DND-41 (cell line): ENCODE data around the gene TAF10.

Experiments used
- ATAC-seq: fragments of 200-7000 bp; cut with Tn5 transposase; 3 replicates; pipeline ENCODE4 v1.9.1; 2021; ENCODE audit warnings: low read depth; ENCODE audit not compliant: insufficient read depth
- DNase-seq: peaks from one replicate; pipeline ENCODE4 v3.0.0-alpha.2; 2020
- H2AFZ ChIP-seq: 2 replicates; pipeline ENCODE4 v1.6.0; 2012; ENCODE audit warnings: low read depth, low read length
- H3K27ac ChIP-seq: 2 replicates; pipeline ENCODE4 v1.5.1; 2012; ENCODE audit warnings: low read length, inconsistent platforms
- H3K27me3 ChIP-seq: fragments of 200-600 bp; sonication (generic); 2 replicates; pipeline ENCODE4 v1.6.0; 2012; ENCODE audit warnings: low read length, mild to moderate bottlenecking, inconsistent platforms; ENCODE audit not compliant: insufficient read depth, poor library complexity
- H3K36me3 ChIP-seq: 2 replicates; pipeline ENCODE4 v1.5.1; 2012; ENCODE audit warnings: low read length, inconsistent platforms; ENCODE audit not compliant: insufficient read depth
- H3K4me1 ChIP-seq: 2 replicates; pipeline ENCODE4 v1.5.1; 2012; ENCODE audit warnings: mild to moderate bottlenecking, low read length; ENCODE audit not compliant: insufficient read depth
- H3K4me2 ChIP-seq: 2 replicates; pipeline ENCODE4 v1.6.0; 2012; ENCODE audit warnings: mild to moderate bottlenecking, moderate library complexity, low read length, inconsistent platforms; ENCODE audit not compliant: insufficient read depth
- H3K4me3 ChIP-seq, 2 experiments: fragments of 200-600 bp in 1 of 2; shearing (Covaris generic) in 1 of 2; 2 replicates each; pipeline ENCODE4 v1.5.1; 2012 to 2016; ENCODE audit warnings: inconsistent platforms in 2 of 2, low read length in 2 of 2, mild to moderate bottlenecking in 2 of 2, low read depth in 1 of 2, moderate library complexity in 1 of 2
- H3K79me2 ChIP-seq: 2 replicates; pipeline ENCODE4 v1.6.0; 2012; ENCODE audit warnings: low read length, inconsistent platforms; ENCODE audit not compliant: insufficient read depth
- H3K9ac ChIP-seq: 2 replicates; pipeline ENCODE4 v1.6.0; 2012; ENCODE audit warnings: low read depth, mild to moderate bottlenecking, inconsistent platforms, low read length, moderate library complexity
- H3K9me3 ChIP-seq: 2 replicates; pipeline ENCODE4 v1.5.1; 2012; ENCODE audit warnings: low read length, moderate library complexity, mild to moderate bottlenecking, inconsistent platforms; ENCODE audit not compliant: insufficient read depth, severe bottlenecking
- H4K20me1 ChIP-seq: 2 replicates; pipeline ENCODE4 v1.6.0; 2012; ENCODE audit warnings: low read length; ENCODE audit not compliant: insufficient read depth
- EZH2 ChIP-seq: IDR thresholded peaks from 3 replicates; pipeline ENCODE4 v1.6.1; 2012; ENCODE audit warnings: borderline replicate concordance, low read depth, mild to moderate bottlenecking, moderate library complexity, low read length, inconsistent platforms; ENCODE audit not compliant: severe bottlenecking
- TF ChIP-seq, protein P1 (sequence below): IDR thresholded peaks from 2 replicates; pipeline ENCODE4 v1.5.1; 2012; ENCODE audit warnings: borderline replicate concordance, low read length, moderate library complexity, mild to moderate bottlenecking; ENCODE audit not compliant: poor library complexity, severe bottlenecking; ENCODE audit errors: extremely low read depth

Gene TAF10

DNA sequence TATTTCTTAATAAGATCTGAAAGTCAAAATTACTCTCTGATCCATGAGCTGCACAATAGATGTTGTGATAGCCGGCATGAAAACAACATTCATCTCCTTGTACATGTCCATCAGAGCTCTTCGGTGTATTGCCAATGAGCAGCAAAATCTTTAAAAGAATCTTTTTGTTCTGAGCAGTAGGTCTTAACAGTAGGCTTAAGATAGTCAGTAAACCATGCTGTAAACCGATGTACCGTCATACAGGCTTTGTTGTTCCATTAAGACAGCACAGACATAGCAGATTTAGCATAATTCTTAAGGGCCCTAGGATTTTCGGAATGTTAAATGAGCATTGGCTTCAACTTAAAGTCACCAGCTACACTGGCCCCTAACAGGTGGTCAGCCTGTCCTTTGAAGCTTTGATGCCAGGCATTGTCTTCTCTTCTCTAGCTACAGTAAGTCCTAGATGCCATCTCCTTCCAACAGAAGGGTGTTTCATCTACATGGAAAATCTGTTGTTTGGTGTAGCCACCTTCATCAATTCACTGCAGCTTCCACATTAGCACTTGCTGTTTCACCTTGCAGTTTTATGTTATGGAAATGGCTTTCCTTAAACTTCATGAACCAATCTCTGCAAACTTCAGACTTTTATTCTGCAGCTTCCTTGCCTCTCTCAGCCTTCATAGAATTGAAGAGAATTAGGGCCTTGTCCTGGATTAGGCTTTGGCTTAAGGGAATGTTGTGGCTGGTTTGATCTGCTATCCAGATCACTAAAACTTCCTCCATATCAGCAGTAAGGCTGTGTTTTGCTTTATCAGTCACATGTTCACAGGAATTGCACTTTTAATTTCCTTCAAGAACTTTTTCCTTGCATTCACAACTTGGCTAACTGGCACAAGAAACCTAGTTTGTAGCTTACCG, 37.0 kb downstream of the TAF10 start:
- no peak for DNase-seq
- TF ChIP-seq, protein P1, sequence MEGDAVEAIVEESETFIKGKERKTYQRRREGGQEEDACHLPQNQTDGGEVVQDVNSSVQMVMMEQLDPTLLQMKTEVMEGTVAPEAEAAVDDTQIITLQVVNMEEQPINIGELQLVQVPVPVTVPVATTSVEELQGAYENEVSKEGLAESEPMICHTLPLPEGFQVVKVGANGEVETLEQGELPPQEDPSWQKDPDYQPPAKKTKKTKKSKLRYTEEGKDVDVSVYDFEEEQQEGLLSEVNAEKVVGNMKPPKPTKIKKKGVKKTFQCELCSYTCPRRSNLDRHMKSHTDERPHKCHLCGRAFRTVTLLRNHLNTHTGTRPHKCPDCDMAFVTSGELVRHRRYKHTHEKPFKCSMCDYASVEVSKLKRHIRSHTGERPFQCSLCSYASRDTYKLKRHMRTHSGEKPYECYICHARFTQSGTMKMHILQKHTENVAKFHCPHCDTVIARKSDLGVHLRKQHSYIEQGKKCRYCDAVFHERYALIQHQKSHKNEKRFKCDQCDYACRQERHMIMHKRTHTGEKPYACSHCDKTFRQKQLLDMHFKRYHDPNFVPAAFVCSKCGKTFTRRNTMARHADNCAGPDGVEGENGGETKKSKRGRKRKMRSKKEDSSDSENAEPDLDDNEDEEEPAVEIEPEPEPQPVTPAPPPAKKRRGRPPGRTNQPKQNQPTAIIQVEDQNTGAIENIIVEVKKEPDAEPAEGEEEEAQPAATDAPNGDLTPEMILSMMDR: no peak
- TF ChIP-seq EZH2: no peak

DNA sequence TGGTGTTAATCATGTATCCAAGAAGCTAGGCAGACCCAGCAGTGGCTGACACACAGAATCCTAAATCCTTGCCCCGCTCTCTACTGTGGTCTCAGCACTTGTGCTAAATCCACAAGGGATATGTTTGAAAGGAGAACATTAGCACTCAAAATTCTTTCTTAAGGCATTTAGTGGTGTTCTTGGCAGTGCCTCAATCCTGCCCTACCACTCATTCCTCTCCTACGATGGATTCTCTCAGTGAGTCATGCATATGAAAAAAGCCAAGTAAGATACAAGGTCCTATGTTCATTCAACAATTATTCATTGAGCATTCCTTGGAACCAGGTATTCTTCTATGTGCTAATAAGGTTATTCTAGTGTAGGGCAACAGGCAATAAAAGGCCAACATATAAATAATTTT, 39.8 kb downstream of the TAF10 start:
- ATAC-seq (no peak), DNase-seq (no peak)
- no peak overlapping the region for H3K9ac ChIP-seq
- H3K9me3 ChIP-seq: no peaks in the 10 kb centered on the region
- TF ChIP-seq, protein P1: no peak
- no peak for TF ChIP-seq EZH2
- H3K4me2 ChIP-seq: no peak overlapping the region
- H3K27ac ChIP-seq: no peak overlapping the region
- H4K20me1 ChIP-seq: no peaks in the 10 kb centered on the region
- no peaks in the 10 kb centered on the region; the same call in 1 of the 2 replicates for H3K36me3 ChIP-seq
- no peaks in the 10 kb centered on the region for H3K4me1 ChIP-seq
- H3K4me3 ChIP-seq: no peak overlapping the region
- no peak overlapping the region for H2AFZ ChIP-seq
- H3K79me2 ChIP-seq: no peaks in the 10 kb centered on the region
- no peaks in the 10 kb centered on the region for H3K27me3 ChIP-seq

More for the DNA sequence above, 37.0 kb downstream of the TAF10 start:
- H3K9ac ChIP-seq: no peak overlapping the region
- H3K36me3 ChIP-seq: no peaks in the 10 kb centered on the region; the same call in 1 of the 2 replicates
- no peaks in the 10 kb centered on the region for H3K27me3 ChIP-seq
- H3K9me3 ChIP-seq: no peaks in the 10 kb centered on the region
- H3K27ac ChIP-seq: no peak overlapping the region
- no peak overlapping the region for H3K4me3 ChIP-seq
- H3K4me2 ChIP-seq: no peak overlapping the region
- no peak for ATAC-seq
- H2AFZ ChIP-seq: no peak overlapping the region
- H3K4me1 ChIP-seq: no peaks in the 10 kb centered on the region
- no peaks in the 10 kb centered on the region for H4K20me1 ChIP-seq
- H3K79me2 ChIP-seq: no peaks in the 10 kb centered on the region

DNA sequence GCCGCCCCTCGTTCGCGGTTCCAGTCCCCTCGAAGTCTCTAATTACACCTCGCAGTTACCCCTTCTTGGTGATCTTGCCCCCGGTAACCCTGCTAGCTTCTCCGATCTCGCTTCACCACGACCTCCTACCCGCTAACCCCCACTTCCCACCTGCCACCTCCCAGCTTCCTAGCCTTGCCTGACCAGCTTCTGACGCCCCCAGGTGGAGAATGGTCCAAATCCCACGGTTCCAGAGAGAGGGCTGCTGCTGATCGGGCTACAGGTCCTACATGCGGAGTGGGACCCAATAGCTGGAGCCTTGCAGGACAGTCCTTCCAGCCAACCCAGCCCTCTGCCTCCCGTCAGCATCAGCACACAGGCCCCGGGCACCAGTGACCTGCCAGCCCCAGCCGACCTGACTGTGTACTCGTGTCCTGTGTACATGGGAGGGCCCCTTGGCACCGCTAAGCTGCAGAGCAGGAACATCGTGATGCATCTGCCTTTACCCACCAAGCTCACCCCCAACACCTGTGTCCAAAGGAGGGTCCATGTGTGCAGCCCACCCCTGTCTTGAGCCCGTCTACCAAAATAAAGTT, 40.5 kb downstream of the TAF10 start:
- ATAC-seq (no peak), DNase-seq (no peak)
- Histone ChIP-seq H2AFZ (no peak overlapping the region), H3K9ac (no peak overlapping the region), H3K79me2 (no peaks in the 10 kb centered on the region), H3K4me2 (no peak overlapping the region), H3K36me3 (no peaks in the 10 kb centered on the region; the same call in 1 of the 2 replicates), H3K4me1 (no peaks in the 10 kb centered on the region), H4K20me1 (no peaks in the 10 kb centered on the region), H3K27me3 (no peaks in the 10 kb centered on the region), H3K9me3 (no peaks in the 10 kb centered on the region), H3K4me3 (no peak overlapping the region), H3K27ac (no peak overlapping the region)
- no peak for TF ChIP-seq EZH2
- TF ChIP-seq, protein P1: no peak
